Activated CD8-positive, alpha-beta memory T cell treated with anti-CD3 and anti-CD28 coated beads for 1 hour (primary cell): Measurements from ENCODE around the gene TCF25.
"Not testable (repeated sequence)": the region's sequence is repeated elsewhere in the genome, so short reads cannot be mapped to it uniquely, and the experiment has no call there.

Experiments
- DNase-seq, 2 donors: peaks; one replicate each; pipeline ENCODE4 v3.0.0-alpha.2; 2020; ENCODE audit warnings: low read depth in 1 of 2; ENCODE audit errors: extremely low read depth in 1 of 2

Gene TCF25

GRCh38 chr16:89871895-89872294, 1.5 kb upstream of the TCF25 start:
- no peak for DNase-seq

DNA sequence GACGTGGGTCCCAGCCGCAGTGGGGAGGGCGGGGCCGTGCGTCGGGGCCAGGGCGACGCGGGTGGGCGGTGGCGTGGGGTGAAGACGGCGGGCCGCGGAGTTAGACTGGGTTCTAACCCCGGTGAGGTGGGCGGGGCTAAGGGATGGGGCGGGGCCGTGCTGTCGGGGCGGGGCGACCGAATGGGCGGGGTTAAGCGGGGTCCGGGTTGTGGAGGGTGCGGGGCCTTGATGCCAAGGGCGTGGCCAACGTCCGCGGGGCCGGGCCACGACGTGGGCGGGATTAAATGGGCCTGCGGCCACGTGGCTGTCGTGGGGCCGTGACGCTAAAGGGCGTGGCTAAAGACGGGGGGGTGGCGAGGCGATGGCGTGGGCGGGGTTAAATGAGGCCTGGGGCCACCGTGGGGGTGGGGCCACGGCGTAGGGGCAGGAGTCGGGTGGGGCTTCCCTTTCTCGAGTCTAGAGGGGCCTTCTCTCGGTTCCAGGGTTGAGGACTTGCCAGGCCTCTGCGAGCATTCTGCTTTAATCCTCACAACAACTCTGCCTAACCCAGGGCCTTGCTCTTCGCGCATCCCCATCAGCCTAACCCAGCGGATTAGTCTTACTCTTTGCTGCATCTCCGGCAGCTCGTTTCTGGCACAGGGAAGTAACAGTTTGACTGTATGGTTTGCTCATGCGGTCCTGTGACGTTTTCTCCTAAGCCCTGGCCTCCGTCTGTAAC, 739 bp downstream of the TCF25 start:
- peak; percentile 91 for DNase-seq

- DNase-seq: not testable (repeated sequence)
Observed at GRCh38 chr16:89879123-89879522, 5.7 kb downstream of the TCF25 start.

DNA sequence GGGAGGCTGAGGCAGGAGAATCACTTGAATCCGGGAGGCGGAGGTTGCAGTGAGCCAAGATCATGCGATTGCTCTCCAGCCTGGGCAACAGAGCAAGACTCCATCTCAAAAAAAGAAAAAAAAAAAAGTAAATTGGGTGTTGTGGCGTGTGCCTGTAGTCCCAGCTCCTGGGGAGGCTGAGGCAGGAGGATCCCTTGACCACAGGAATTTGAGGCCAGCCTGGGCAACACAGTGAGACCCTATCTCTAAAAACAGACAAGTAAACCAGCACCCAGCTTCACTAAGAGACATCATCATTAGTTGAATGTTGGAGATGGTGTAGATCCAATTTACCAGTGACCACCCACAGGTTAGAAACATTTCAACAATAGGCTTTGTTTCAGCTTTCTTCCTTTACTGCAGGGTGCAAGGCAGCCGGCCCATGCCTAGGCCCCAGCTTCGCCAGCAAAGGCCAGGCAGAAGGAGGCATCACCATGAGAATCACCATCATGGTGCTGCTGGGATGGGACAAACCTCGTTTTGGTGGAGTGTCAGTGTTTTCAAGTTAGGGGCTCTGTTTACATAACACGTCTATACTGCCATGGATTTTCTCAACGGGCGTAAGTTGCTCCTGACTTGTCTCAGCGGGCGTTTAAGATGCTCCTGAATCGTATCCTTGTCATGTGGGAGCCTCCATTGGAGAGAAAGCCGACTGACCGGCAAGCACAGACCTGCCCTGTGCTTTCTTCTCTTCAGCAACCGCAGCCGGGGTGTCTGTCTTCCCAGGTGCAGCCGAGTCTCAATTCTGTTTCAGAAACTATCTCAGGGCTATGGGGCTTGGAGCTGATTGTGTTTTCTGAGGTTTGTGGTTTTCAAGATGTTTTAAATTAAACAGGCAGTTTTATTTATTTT, 7.3 kb downstream of the TCF25 start:
- no peak for DNase-seq

DNA sequence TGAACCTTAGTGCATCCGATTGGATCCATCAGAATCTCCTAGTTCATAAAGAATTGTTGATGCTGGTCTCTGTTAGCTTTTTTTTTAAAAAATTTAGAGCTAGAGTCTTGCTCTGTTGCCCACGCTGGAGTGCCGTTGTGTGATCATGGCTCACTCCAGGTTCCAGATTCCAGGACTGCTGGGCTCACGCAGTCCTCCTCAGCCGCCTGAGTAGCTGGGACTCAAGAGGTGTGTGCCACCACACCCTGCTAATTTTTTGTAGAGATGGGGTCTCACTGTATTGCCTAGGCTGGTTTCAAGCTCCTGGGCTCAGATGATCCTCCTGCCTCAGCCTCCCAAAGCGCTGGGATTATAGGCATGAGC, 8.0 kb downstream of the TCF25 start:
- DNase-seq: no peak

DNA sequence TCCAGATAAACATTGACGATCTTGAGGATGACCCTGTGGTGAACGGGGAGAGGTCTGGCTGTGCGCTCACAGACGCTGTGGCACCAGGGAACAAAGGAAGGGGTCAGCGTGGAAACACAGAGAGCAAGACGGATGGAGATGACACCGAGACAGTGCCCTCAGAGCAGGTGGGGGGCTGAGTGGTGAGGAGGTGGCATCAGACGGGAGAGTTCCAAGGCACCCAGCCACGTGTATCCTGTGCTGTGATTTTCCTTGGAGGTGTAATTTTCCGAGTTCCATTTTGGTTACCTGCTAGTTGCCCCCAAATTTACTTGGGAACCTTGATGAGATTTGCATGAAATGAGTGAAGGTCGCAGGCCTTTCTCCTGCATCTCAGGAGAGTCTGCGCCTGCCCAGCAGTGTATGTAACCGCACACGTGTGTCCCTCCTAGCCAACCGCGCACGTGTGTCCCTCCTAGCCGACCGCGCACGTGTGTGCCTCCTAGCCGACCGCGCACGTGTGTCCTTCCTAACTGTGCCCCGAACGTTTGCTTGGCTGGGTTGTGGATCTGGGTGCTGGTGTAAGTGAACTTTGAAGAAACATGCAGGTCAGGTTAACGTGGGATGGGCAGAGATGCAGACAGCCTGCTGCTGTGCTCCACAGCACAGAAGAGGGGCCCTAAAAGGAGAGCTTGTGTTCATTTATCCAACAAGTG, 10.1 kb downstream of the TCF25 start:
- DNase-seq: no peak

GRCh38 chr16:89884041-89884421, 10.6 kb downstream of the TCF25 start:
- no peak for DNase-seq

DNA sequence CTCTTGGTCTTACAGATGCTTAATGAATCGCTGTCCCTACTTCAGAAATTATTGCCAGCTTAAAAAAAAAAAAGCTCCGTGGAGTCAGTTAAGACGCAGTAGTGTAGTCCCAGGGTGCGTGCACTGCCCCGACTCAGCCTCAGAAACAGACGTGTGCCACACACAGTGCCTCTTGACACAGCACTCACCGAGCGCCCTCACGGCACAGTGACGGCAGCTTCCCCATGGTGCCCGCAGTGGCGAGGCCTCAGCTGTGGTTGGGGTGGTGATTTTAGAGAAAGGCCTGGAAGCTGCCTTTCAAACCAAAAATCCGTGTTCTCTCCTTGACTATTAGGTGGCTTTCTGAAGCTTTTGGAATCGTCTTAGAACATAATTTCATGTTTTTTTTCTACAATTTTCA, 13.9 kb downstream of the TCF25 start:
- no peak for DNase-seq

DNA sequence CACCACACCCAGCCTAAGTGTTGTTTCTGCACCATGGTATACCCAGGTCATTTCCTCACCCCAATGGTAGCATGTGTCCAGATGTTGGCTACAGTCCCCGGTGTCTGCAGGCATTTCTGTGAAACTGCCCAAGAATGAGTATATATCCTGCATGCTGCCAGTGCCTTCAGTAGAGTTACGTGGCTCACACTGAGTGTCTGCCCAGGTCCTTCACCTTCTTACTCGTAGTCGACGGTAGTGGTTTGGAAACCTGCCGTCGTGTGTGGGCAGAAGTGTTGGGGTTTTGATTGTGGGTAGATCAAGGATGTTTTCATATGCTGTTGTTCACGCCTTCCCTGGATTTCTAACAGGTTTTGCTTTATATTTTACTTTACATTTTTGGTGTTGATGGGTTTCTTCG, 16.8 kb downstream of the TCF25 start:
- DNase-seq: no peak

GRCh38 chr16:89890886-89891657, 17.7 kb downstream of the TCF25 start:
- DNase-seq: no peak

- DNase-seq: no peak
Observed at GRCh38 chr16:89892055-89892630, 18.8 kb downstream of the TCF25 start.

GRCh38 chr16:89892635-89893034, 19.2 kb downstream of the TCF25 start:
- DNase-seq: no peak

DNA sequence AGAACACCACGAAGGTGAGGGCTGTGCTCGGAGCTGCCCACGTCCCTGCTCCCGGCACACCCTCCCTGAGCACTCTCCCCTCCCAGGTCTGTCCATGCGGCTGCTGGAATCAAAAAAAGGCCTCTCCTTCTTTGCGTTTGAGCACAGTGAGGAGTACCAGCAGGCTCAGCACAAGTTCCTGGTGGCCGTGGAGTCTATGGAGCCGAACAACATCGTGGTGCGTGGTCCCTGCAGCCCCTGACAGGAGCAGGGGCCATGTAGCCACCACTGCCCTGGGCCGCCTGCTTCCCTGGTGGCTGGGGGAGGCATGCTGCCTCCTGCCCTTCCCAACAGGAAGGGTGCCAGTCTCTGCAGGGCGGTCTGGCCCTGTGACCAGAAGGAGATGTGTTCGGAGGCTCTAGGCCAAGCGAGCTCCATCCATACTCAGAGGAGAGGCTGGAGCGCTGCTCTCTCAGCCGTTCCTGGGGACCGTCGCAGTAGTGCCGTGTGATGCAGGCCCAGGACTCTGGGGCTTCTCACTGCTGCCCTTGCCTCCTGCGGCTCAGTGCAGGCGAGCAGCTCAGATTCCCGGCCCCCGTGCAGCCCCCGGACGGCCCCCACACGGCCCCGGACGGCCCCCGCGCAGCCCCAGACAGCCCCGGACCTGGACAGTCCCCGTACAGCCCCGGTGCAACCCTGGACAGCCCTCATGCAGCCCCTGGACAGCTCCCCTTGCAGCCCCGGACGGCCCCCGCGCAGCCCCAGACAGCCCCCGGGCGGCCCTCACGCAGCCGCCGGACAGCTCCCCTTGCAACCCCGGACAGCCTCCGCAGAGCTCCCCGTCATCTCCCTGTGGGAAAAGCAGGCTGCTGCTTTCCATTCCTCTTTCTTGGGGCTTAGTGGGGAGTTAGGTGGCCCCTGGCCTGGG, 20.5 kb downstream of the TCF25 start:
- DNase-seq: no peak

DNA sequence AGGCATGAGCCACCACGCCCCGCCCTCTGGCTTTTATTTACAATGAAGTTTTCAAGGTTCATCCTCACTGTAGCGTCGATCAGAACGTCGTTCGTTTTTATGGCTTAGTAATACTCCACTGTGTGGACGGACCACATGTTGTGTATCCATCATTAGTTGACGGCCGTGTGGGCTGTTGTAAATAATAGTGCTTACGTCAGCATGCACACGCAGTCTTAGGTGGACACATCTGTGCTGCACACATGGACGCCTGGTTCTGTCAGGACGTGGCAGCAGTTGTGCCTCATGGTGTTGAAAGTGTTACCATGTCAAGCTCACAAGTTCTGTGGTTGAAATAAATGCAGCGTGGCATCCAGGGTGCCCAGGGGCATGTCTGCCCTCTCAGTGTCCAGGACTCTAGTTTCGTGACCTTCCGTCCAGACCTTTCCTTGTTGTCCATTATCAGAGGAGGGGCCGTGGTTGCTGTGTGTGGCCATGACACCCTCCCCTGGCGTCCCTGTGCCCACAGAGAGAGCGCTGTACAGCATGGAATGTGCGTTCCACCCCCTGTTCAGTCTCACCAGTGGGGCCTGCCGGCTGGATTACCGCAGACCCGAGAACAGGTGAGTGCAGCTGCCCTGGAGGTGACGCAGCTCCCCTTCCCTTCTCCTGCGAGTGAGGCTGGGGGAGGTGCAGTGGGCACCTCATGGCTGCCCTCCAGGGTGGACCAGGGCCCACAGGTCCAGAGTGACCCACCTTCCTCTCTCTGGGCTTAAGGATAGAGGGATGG, 22.3 kb downstream of the TCF25 start:
- no peak for DNase-seq

DNA sequence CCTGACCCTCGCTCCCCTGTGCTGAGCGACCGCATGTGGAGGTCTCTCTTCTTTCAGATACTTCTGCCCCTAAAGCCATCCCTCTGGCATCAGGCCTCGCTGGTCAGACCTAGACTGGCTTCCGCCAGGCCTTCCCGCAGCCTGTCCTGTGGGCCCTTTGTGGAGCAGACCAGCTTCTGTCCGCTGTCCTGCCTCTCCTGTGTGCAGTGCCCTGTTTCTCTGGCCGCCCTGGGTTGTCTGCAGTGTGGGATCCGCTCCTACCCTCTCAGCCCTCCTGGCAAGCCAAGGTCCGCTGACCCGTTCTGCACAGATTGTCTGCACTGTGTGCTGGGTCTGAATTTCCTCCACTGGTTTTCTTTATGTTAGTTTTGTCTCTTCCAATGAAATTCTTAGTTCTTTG, 23.8 kb downstream of the TCF25 start:
- no peak for DNase-seq

DNA sequence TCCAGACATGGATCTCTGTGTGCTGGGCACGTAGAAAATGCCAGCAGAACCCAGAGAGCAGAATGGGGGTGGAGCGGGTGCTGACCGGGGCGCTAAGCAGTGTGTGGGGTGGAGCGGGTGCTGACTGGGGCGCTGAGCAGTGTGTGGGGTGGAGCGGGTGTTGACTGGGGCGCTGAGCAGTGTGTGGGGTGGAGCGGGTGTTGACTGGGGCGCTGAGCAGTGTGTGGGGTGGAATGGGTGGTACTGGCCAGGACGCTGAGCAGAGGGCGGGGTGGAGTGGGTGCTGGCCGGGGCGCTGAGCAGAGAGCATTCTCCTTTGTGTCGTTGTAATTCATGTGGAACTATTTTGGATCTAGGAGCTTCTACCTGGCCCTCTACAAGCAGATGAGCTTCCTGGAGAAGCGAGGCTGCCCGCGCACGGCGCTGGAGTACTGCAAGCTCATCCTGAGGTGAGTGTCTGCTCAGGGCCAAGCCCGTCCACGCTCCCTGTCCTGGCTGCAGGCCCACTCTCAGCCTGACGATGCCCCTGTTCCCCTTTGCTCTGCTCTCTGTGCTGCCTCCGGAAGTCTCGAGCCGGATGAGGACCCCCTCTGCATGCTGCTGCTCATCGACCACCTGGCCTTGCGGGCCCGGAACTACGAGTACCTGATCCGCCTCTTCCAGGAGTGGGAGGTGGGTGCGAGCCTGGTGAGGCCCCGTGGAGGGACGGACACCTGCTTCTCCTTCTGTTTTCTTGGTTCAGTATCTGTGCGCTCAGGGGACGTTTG, 25.0 kb downstream of the TCF25 start:
- DNase-seq: no peak

- no peak for DNase-seq
Observed at GRCh38 chr16:89899879-89900481, 26.6 kb downstream of the TCF25 start.

GRCh38 chr16:89900885-89901284, 27.5 kb downstream of the TCF25 start:
- DNase-seq: no peak
